Astrocyte (in vitro differentiated cells and primary cell): ENCODE data around the gene SRCAP.

Experiments used
- CTCF ChIP-seq: IDR thresholded peaks from 2 replicates; pipeline ENCODE4 v1.5.1; 2011; ENCODE audit warnings: low read depth, mild to moderate bottlenecking, inconsistent platforms, low read length, moderate library complexity; ENCODE audit not compliant: insufficient read depth
- EZH2 ChIP-seq: IDR thresholded peaks from 2 replicates; pipeline ENCODE4 v1.6.1; 2012; ENCODE audit warnings: mild to moderate bottlenecking, low read length, inconsistent platforms; ENCODE audit not compliant: insufficient read depth

GRCh38 chr16:30761427-30761927 is 62.5 kb downstream of the SRCAP start:
- TF ChIP-seq CTCF: no peak
- no peak for TF ChIP-seq EZH2
